Measurements from ENCODE around the gene PUS1. TPM values are rescaled to one million over a fixed set of nuclear protein-coding genes. Genes with fewer than 3 reads are reported as not detected.
A peak's percentile ranks its signal among the peaks of the same experiment; 100 is the strongest.

The PUS1 gene
- total RNA-seq, 1 donor from 2014 or later: 33.7 TPM

GRCh38 chr12:131986361-131986760 is 57.3 kb downstream of the PUS1 start:
- Histone ChIP-seq H3K27ac (ENCODE audit: low read depth, low read length) (no peak overlapping the region), H3K4me3 (ENCODE audit: insufficient read depth, low read depth, low read length) (no peak overlapping the region), H3K36me3 (ENCODE audit: insufficient read depth, low read length) (peaks cover 20% of the 10 kb centered on the region), H4K20me1 (ENCODE audit: insufficient read depth, low read length) (peaks cover 10% of the 10 kb centered on the region), H2AFZ (ENCODE audit: low read depth, low read length) (no peak overlapping the region), H3K9me3 (ENCODE audit: insufficient read depth, low read depth, low read length) (no peaks in the 10 kb centered on the region), H3K9ac (ENCODE audit: low read length) (no peak overlapping the region), H3K4me2 (ENCODE audit: low read length) (no peak overlapping the region), H3K4me1 (ENCODE audit: insufficient read depth, low read length) (peaks cover 17% of the 10 kb centered on the region), H3K79me2 (ENCODE audit: insufficient read depth, low read length) (no peaks in the 10 kb centered on the region), H3K27me3 (ENCODE audit: insufficient read depth, low read length) (no peaks in the 10 kb centered on the region)
- no peak for TF ChIP-seq CTCF (IDR thresholded peaks at IDR 0.05; ENCODE audit: insufficient read depth, low read depth, low read length)
- no peak for TF ChIP-seq EZH2 (IDR thresholded peaks at IDR 0.05; ENCODE audit: insufficient read depth, low read length)
- H3K36me3 Mint-ChIP-seq (ENCODE audit: low read depth, unreplicated experiment): peaks cover 20% of the 10 kb centered on the region
- no peaks in the 10 kb centered on the region for H3K27me3 Mint-ChIP-seq (ENCODE audit: low read depth, unreplicated experiment)
- peaks cover 31% of the 10 kb centered on the region for H3K4me1 Mint-ChIP-seq (ENCODE audit: low read depth, unreplicated experiment)
- FAIRE-seq (no peak), DNase-seq (ENCODE audit: low read depth) (no peak)
- H3K9me3 Mint-ChIP-seq (ENCODE audit: unreplicated experiment): no peaks in the 10 kb centered on the region
- no peak overlapping the region for H3K4me3 Mint-ChIP-seq (ENCODE audit: unreplicated experiment)
- H3K27ac Mint-ChIP-seq (ENCODE audit: unreplicated experiment): peak overlapping the region; percentile 81

- FAIRE-seq: no peak
- H3K4me1 Mint-ChIP-seq (ENCODE audit: low read depth, unreplicated experiment): peaks cover 36% of the 10 kb centered on the region
- H3K27me3 ChIP-seq (ENCODE audit: insufficient read depth, low read length): no peaks in the 10 kb centered on the region
- H2AFZ ChIP-seq (ENCODE audit: low read depth, low read length): no peak overlapping the region
- H3K9me3 Mint-ChIP-seq (ENCODE audit: unreplicated experiment): no peaks in the 10 kb centered on the region
- H3K4me3 ChIP-seq (ENCODE audit: insufficient read depth, low read depth, low read length): no peak overlapping the region
- H3K4me2 ChIP-seq (ENCODE audit: low read length): no peak overlapping the region
- no peak overlapping the region for H3K4me3 Mint-ChIP-seq (ENCODE audit: unreplicated experiment)
- H3K4me1 ChIP-seq (ENCODE audit: insufficient read depth, low read length): peaks cover 22% of the 10 kb centered on the region
- H3K27ac ChIP-seq (ENCODE audit: low read depth, low read length): no peak overlapping the region
- H3K9me3 ChIP-seq (ENCODE audit: insufficient read depth, low read depth, low read length): no peaks in the 10 kb centered on the region
- peaks cover 4% of the 10 kb centered on the region for H4K20me1 ChIP-seq (ENCODE audit: insufficient read depth, low read length)
- no peaks in the 10 kb centered on the region for H3K27me3 Mint-ChIP-seq (ENCODE audit: low read depth, unreplicated experiment)
- no peak overlapping the region for H3K9ac ChIP-seq (ENCODE audit: low read length)
- peaks cover 20% of the 10 kb centered on the region for H3K36me3 Mint-ChIP-seq (ENCODE audit: low read depth, unreplicated experiment)
- no peaks in the 10 kb centered on the region for H3K79me2 ChIP-seq (ENCODE audit: insufficient read depth, low read length)
- no peak for TF ChIP-seq EZH2 (IDR thresholded peaks at IDR 0.05; ENCODE audit: insufficient read depth, low read length)
- no peak for TF ChIP-seq CTCF (IDR thresholded peaks at IDR 0.05; ENCODE audit: insufficient read depth, low read depth, low read length)
- peaks cover 15% of the 10 kb centered on the region for H3K36me3 ChIP-seq (ENCODE audit: insufficient read depth, low read length)
- DNase-seq (ENCODE audit: low read depth): no peak
- H3K27ac Mint-ChIP-seq (ENCODE audit: unreplicated experiment): no peak overlapping the region
Observed at GRCh38 chr12:131986910-131987309, 57.8 kb downstream of the PUS1 start.

GRCh38 chr12:131987552-131987951 is 58.5 kb downstream of the PUS1 start:
- H3K27me3 Mint-ChIP-seq (ENCODE audit: low read depth, unreplicated experiment): no peaks in the 10 kb centered on the region
- H3K4me1 Mint-ChIP-seq (ENCODE audit: low read depth, unreplicated experiment): peaks cover 43% of the 10 kb centered on the region
- peaks cover 2% of the 10 kb centered on the region for H3K79me2 ChIP-seq (ENCODE audit: insufficient read depth, low read length)
- H3K36me3 Mint-ChIP-seq (ENCODE audit: low read depth, unreplicated experiment): peaks cover 24% of the 10 kb centered on the region
- H3K9ac ChIP-seq (ENCODE audit: low read length): no peak overlapping the region
- no peak overlapping the region for H3K4me3 ChIP-seq (ENCODE audit: insufficient read depth, low read depth, low read length)
- TF ChIP-seq EZH2 (IDR thresholded peaks at IDR 0.05; ENCODE audit: insufficient read depth, low read length): no peak
- no peak for TF ChIP-seq CTCF (IDR thresholded peaks at IDR 0.05; ENCODE audit: insufficient read depth, low read depth, low read length)
- DNase-seq (ENCODE audit: low read depth) (no peak), FAIRE-seq (no peak)
- H3K4me1 ChIP-seq (ENCODE audit: insufficient read depth, low read length): peaks cover 27% of the 10 kb centered on the region
- H3K27ac ChIP-seq (ENCODE audit: low read depth, low read length): no peak overlapping the region
- no peak overlapping the region for H2AFZ ChIP-seq (ENCODE audit: low read depth, low read length)
- H3K4me2 ChIP-seq (ENCODE audit: low read length): no peak overlapping the region
- H3K9me3 Mint-ChIP-seq (ENCODE audit: unreplicated experiment): no peaks in the 10 kb centered on the region
- no peaks in the 10 kb centered on the region for H4K20me1 ChIP-seq (ENCODE audit: insufficient read depth, low read length)
- H3K36me3 ChIP-seq (ENCODE audit: insufficient read depth, low read length): peaks cover 15% of the 10 kb centered on the region
- H3K4me3 Mint-ChIP-seq (ENCODE audit: unreplicated experiment): no peak overlapping the region
- H3K27me3 ChIP-seq (ENCODE audit: insufficient read depth, low read length): no peaks in the 10 kb centered on the region
- H3K27ac Mint-ChIP-seq (ENCODE audit: unreplicated experiment): no peak overlapping the region
- no peaks in the 10 kb centered on the region for H3K9me3 ChIP-seq (ENCODE audit: insufficient read depth, low read depth, low read length)

Data from astrocyte (in vitro differentiated cells and primary cell).